ENCODE results near the gene MRPL32.

Gene MRPL32

GRCh38 chr7:42925630-42926029 lies 6.5 kb upstream of the MRPL32 start:
- peaks cover 79% of the 10 kb centered on the region for H3K36me3 ChIP-seq (ENCODE audit: insufficient read depth, low read length)
- H3K9ac ChIP-seq (ENCODE audit: low read length) = no peak overlapping the region
- H3K9me2 ChIP-seq (ENCODE audit: low read depth, low read length) = no peaks in the 10 kb centered on the region
- TF ChIP-seq EZH2 (IDR thresholded peaks at IDR 0.05; ENCODE audit: borderline replicate concordance, low read length) = no peak
- H3K27me3 ChIP-seq (ENCODE audit: insufficient read depth, low read length) = no peaks in the 10 kb centered on the region
- H3K9me3 ChIP-seq (ENCODE audit: low read length) = no peaks in the 10 kb centered on the region
- peaks cover 53% of the 10 kb centered on the region for H3K4me1 ChIP-seq (ENCODE audit: insufficient read depth, low read length, severe bottlenecking)
- no peak overlapping the region for H2AFZ ChIP-seq (ENCODE audit: low read length)
- H3K27ac ChIP-seq (ENCODE audit: low read depth, low read length, poor library complexity, severe bottlenecking) = no peak overlapping the region
- H3F3A ChIP-seq (ENCODE audit: insufficient read depth, low read length) = no peaks in the 10 kb centered on the region
- H4K20me1 ChIP-seq (ENCODE audit: insufficient read depth, low read length) = no peaks in the 10 kb centered on the region
- H3K79me2 ChIP-seq (ENCODE audit: insufficient read depth, low read length) = peaks cover 50% of the 10 kb centered on the region
- H3K4me3 ChIP-seq (ENCODE audit: low read depth, low read length, poor library complexity, severe bottlenecking) = no peak overlapping the region
- H3K4me2 ChIP-seq (ENCODE audit: low read length) = no peak overlapping the region

DNA sequence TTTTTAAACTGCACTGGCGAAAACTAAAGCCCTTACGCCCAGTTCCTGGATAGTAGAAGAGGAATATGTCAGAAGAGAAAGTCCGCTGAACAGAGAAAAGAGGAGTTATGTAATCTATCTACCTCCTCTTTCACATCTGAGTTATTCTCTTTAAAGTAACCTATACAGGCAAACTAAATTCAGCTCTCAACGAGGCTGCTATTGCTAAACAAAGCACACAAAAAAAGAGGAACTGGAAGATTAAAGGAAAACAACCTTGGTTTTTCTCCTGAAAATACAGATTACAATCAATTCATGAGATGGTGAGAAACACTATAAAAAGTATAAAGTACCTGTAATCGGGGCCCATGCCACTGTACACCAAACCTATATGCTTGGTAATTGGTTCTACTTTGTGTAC lies 6.0 kb upstream of the MRPL32 start:
- Histone ChIP-seq H3K9me3 (ENCODE audit: low read length) (no peaks in the 10 kb centered on the region), H3F3A (ENCODE audit: insufficient read depth, low read length) (no peaks in the 10 kb centered on the region), H3K9ac (ENCODE audit: low read length) (no peak overlapping the region), H3K79me2 (ENCODE audit: insufficient read depth, low read length) (peaks cover 55% of the 10 kb centered on the region), H3K27me3 (ENCODE audit: insufficient read depth, low read length) (no peaks in the 10 kb centered on the region), H3K4me2 (ENCODE audit: low read length) (no peak overlapping the region), H3K36me3 (ENCODE audit: insufficient read depth, low read length) (peaks cover 74% of the 10 kb centered on the region), H3K4me1 (ENCODE audit: insufficient read depth, low read length, severe bottlenecking) (peaks cover 58% of the 10 kb centered on the region), H3K9me2 (ENCODE audit: low read depth, low read length) (no peaks in the 10 kb centered on the region), H3K27ac (ENCODE audit: low read depth, low read length, poor library complexity, severe bottlenecking) (no peak overlapping the region), H4K20me1 (ENCODE audit: insufficient read depth, low read length) (no peaks in the 10 kb centered on the region), H3K4me3 (ENCODE audit: low read depth, low read length, poor library complexity, severe bottlenecking) (no peak overlapping the region), H2AFZ (ENCODE audit: low read length) (no peak overlapping the region)
- TF ChIP-seq, protein P1, sequence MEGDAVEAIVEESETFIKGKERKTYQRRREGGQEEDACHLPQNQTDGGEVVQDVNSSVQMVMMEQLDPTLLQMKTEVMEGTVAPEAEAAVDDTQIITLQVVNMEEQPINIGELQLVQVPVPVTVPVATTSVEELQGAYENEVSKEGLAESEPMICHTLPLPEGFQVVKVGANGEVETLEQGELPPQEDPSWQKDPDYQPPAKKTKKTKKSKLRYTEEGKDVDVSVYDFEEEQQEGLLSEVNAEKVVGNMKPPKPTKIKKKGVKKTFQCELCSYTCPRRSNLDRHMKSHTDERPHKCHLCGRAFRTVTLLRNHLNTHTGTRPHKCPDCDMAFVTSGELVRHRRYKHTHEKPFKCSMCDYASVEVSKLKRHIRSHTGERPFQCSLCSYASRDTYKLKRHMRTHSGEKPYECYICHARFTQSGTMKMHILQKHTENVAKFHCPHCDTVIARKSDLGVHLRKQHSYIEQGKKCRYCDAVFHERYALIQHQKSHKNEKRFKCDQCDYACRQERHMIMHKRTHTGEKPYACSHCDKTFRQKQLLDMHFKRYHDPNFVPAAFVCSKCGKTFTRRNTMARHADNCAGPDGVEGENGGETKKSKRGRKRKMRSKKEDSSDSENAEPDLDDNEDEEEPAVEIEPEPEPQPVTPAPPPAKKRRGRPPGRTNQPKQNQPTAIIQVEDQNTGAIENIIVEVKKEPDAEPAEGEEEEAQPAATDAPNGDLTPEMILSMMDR (IDR thresholded peaks at IDR 0.05; ENCODE audit: low read length) = no peak
- TF ChIP-seq EZH2 (IDR thresholded peaks at IDR 0.05; ENCODE audit: borderline replicate concordance, low read length) = no peak

GRCh38 chr7:42928754-42929153 lies 3.4 kb upstream of the MRPL32 start:
- H3K27ac ChIP-seq (ENCODE audit: low read depth, low read length, poor library complexity, severe bottlenecking) = no peak overlapping the region
- H2AFZ ChIP-seq (ENCODE audit: low read length) = no peak overlapping the region
- no peaks in the 10 kb centered on the region for H4K20me1 ChIP-seq (ENCODE audit: insufficient read depth, low read length)
- peaks cover 78% of the 10 kb centered on the region for H3K79me2 ChIP-seq (ENCODE audit: insufficient read depth, low read length)
- H3K9me3 ChIP-seq (ENCODE audit: low read length) = no peaks in the 10 kb centered on the region
- H3K36me3 ChIP-seq (ENCODE audit: insufficient read depth, low read length) = peaks cover 48% of the 10 kb centered on the region
- H3K4me3 ChIP-seq (ENCODE audit: low read depth, low read length, poor library complexity, severe bottlenecking) = no peak overlapping the region
- peaks cover 67% of the 10 kb centered on the region for H3K4me1 ChIP-seq (ENCODE audit: insufficient read depth, low read length, severe bottlenecking)
- no peaks in the 10 kb centered on the region for H3F3A ChIP-seq (ENCODE audit: insufficient read depth, low read length)
- no peaks in the 10 kb centered on the region for H3K9me2 ChIP-seq (ENCODE audit: low read depth, low read length)
- no peak overlapping the region for H3K9ac ChIP-seq (ENCODE audit: low read length)
- TF ChIP-seq EZH2 (IDR thresholded peaks at IDR 0.05; ENCODE audit: borderline replicate concordance, low read length) = no peak
- TF ChIP-seq, protein P1 (IDR thresholded peaks at IDR 0.05; ENCODE audit: low read length) = no peak
- peak overlapping the region; percentile 93 for H3K4me2 ChIP-seq (ENCODE audit: low read length)
- H3K27me3 ChIP-seq (ENCODE audit: insufficient read depth, low read length) = no peaks in the 10 kb centered on the region

- peaks cover 80% of the 10 kb centered on the region for H3K79me2 ChIP-seq (ENCODE audit: insufficient read depth, low read length)
- H3F3A ChIP-seq (ENCODE audit: insufficient read depth, low read length) = no peaks in the 10 kb centered on the region
- H2AFZ ChIP-seq (ENCODE audit: low read length) = no peak overlapping the region
- no peaks in the 10 kb centered on the region for H4K20me1 ChIP-seq (ENCODE audit: insufficient read depth, low read length)
- peak overlapping the region; percentile 86 for H3K4me3 ChIP-seq (ENCODE audit: low read depth, low read length, poor library complexity, severe bottlenecking)
- TF ChIP-seq, protein P1 (IDR thresholded peaks at IDR 0.05; ENCODE audit: low read length) = no peak
- no peak for TF ChIP-seq EZH2 (IDR thresholded peaks at IDR 0.05; ENCODE audit: borderline replicate concordance, low read length)
- 0 out of 2 replicates have a peak overlapping the region, but pooled peaks have one; percentile 2 for H3K9ac ChIP-seq (ENCODE audit: low read length)
- H3K9me2 ChIP-seq (ENCODE audit: low read depth, low read length) = no peaks in the 10 kb centered on the region
- H3K27ac ChIP-seq (ENCODE audit: low read depth, low read length, poor library complexity, severe bottlenecking) = no peak overlapping the region
- peak overlapping the region; percentile 93 for H3K4me2 ChIP-seq (ENCODE audit: low read length)
- peaks cover 43% of the 10 kb centered on the region for H3K36me3 ChIP-seq (ENCODE audit: insufficient read depth, low read length)
- no peaks in the 10 kb centered on the region for H3K9me3 ChIP-seq (ENCODE audit: low read length)
- peaks cover 74% of the 10 kb centered on the region for H3K4me1 ChIP-seq (ENCODE audit: insufficient read depth, low read length, severe bottlenecking)
- no peaks in the 10 kb centered on the region for H3K27me3 ChIP-seq (ENCODE audit: insufficient read depth, low read length)
These were observed 2.7 kb upstream of the MRPL32 start for GRCh38 chr7:42929449-42929848.
